Activated CD4-positive, alpha-beta memory T cell treated with anti-CD3 and anti-CD28 coated beads for 36 hours (primary cell): ENCODE measurements around the gene FCN3. TPM values are rescaled to one million over a fixed set of nuclear protein-coding genes. Genes with fewer than 3 reads are reported as not detected.
"Not testable (repeated sequence)": the region's sequence is repeated elsewhere in the genome, so short reads cannot be mapped to it uniquely, and the experiment has no call there.

Experiments used
- CTCF ChIA-PET: fragments of 350-600 bp; sonication (Branson Sonifier 250); formaldehyde crosslinking; loops from one replicate; lab custom pipeline; 2021; ENCODE audit warnings: antibody characterized with exemption, inconsistent platforms; lab: Charles Lee
- POLR2A ChIA-PET: fragments of 350-600 bp; sonication (Branson Sonifier 250); formaldehyde crosslinking; loops from one replicate; lab custom pipeline; 2021; ENCODE audit warnings: antibody characterized with exemption; lab: Charles Lee
- DNase-seq: peaks from one replicate; pipeline ENCODE4 v3.0.0-alpha.2; 2020
- H3K27ac Mint-ChIP-seq: one replicate; pipeline ENCODE4 v1.8.0; 2021; ENCODE audit warnings: mixed read lengths
- H3K27me3 Mint-ChIP-seq: one replicate; pipeline ENCODE4 v1.8.0; 2021; ENCODE audit warnings: mixed read lengths
- H3K36me3 Mint-ChIP-seq: one replicate; pipeline ENCODE4 v1.8.0; 2021; ENCODE audit warnings: mixed read lengths
- H3K4me1 Mint-ChIP-seq: one replicate; pipeline ENCODE4 v1.8.0; 2021; ENCODE audit warnings: low read depth, mixed read lengths
- H3K4me3 Mint-ChIP-seq: one replicate; pipeline ENCODE4 v1.8.0; 2021; ENCODE audit warnings: mild to moderate bottlenecking, mixed read lengths
- H3K9me3 Mint-ChIP-seq: one replicate; pipeline ENCODE4 v1.8.0; 2021; ENCODE audit warnings: mixed read lengths
- intact Hi-C: fragments of 100-400 bp; cut with micrococcal nuclease; formaldehyde crosslinking; loops from one replicate; pipeline ENCODE4 v1.15.1; 2023
- total RNA-seq, 2 experiments: library from RNA; stranded (reverse); gene quantifications; one replicate each; pipeline ENCODE4 v1.2.3, GENCODE V29; 2021

The FCN3 gene
- total RNA-seq, 2 experiments from 2014 or later: not detected

DNA sequence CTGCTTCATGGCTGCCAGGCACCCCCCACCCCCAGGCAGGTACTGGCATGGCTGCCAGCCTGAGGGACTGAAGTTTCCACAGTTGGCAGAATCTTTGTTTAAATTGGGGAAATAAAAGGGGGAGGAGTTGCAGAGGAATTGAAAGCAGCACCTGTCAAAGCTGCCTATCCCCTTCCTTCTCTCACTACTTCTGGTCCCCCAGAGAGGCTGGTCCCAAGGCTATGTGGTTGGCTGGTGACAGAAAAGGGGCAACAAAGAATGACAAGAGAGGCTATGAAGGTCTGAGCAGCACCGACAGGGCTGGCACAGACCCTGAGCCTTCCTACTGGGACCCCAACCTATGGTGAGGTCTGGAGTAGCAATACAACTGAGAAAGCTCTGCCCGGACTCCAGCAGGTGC lies 32.2 kb upstream of the FCN3 start:
- H3K27me3 Mint-ChIP-seq, H3K4me3 Mint-ChIP-seq, intact Hi-C loops, DNase-seq, H3K9me3 Mint-ChIP-seq, POLR2A ChIA-PET, H3K4me1 Mint-ChIP-seq: not testable (repeated sequence)
- CTCF ChIA-PET: interaction anchor here (1.5 kb wide), 1 partner anchor 106 kb away, joined by 3 read pairs; no protein-coding TSS in a partner anchor
- peaks cover 17% of the 10 kb centered on the region for H3K36me3 Mint-ChIP-seq
- H3K27ac Mint-ChIP-seq: peak overlapping the region; percentile 46

DNA sequence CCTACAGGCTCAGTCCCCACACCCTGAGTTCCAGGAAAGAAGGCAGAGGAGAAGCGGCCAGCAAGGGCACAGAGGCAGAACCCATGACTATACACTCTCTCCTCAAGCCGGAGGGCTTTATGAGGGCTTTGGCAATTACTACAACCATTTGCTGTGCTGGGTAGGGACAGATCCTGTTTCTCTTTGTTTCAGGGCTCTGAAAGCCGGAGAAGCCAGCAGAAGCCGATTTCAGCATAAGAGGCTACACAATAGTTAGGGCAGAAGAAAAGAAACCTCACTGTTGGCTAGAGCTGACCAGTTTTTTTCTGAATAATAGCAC lies 31.7 kb upstream of the FCN3 start:
- peaks cover 7% of the 10 kb centered on the region for H3K4me1 Mint-ChIP-seq
- H3K9me3 Mint-ChIP-seq: no peaks in the 10 kb centered on the region
- DNase-seq: no peak
- ChIA-PET POLR2A (no interaction called here), CTCF (interaction anchor here (1.5 kb wide), 1 partner anchor 106 kb away, joined by 3 read pairs; no protein-coding TSS in a partner anchor)
- H3K27me3 Mint-ChIP-seq: no peaks in the 10 kb centered on the region
- intact Hi-C loops: no loop called here
- H3K4me3 Mint-ChIP-seq: no peak overlapping the region
- no peak overlapping the region for H3K27ac Mint-ChIP-seq
- peaks cover 16% of the 10 kb centered on the region for H3K36me3 Mint-ChIP-seq

DNA sequence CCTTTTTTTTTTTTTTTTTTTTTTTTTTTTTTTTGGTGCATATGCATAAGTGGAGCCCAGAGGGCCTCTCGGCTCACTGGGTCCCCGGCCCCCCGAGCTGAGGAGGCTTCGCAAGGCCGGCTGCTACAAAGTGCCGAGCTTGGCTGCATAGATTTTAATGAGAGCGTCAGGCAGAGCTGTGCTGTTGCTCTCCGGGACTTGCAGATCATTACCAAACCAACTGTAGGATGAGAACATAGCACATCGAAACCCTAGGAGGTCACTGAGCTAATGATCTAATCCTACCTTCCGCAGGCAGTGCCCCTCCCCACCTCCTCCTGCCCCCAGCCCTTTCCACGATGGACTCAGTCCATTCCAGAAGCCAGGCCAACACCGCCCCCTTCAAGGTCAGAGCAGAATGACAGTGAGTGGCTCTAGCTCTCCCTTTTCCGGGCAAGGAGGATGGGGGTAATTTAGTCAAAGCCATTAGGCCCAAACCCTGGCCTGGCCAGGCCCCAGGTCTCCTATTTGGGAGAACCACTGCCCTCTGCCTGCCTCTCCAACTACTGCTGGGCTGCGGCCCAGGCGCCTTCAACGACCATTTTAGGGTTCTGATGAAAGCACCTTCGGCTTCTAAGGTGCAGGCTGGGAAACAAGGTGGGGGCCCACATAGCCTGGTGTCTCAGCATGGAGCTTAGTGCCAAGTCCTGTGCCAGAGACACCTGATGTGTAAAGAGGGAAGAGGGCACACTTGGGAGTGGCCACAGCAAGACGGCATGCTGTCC lies 31.2 kb upstream of the FCN3 start:
- CTCF ChIA-PET: interaction anchor here (0.7 to 1.5 kb wide), 4 partner anchors 10 to 201 kb away, joined by 3 to 4 read pairs (median 3); no protein-coding TSS in a partner anchor
- POLR2A ChIA-PET, H3K27ac Mint-ChIP-seq, H3K27me3 Mint-ChIP-seq, H3K4me1 Mint-ChIP-seq, H3K9me3 Mint-ChIP-seq, H3K4me3 Mint-ChIP-seq, intact Hi-C loops, DNase-seq: not testable (repeated sequence)
- peaks cover 10% of the 10 kb centered on the region for H3K36me3 Mint-ChIP-seq

DNA sequence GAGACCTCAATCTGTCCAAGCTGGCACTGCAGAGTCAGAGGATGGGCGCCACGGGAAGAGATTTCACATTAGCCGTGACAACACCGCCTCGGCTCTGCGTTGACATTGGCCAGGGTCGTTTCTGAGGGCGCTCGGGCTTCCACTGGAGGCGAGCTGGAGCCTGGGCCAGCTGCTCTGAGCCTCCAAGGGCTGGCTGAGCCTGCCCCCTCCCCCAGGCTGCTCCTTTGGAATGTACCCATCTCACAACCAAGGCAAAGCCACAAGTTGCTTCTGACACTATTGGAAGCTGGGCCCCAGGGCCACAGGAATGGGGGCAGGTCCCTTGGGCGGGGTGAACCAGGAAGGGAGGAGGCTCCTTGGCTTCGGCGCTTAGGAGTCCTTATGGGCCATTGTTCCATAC lies 30.4 kb upstream of the FCN3 start:
- H3K4me3 Mint-ChIP-seq: no peak overlapping the region
- no peaks in the 10 kb centered on the region for H3K27me3 Mint-ChIP-seq
- intact Hi-C loops: no loop called here
- DNase-seq: no peak
- POLR2A ChIA-PET: no interaction called here
- peaks cover 7% of the 10 kb centered on the region for H3K4me1 Mint-ChIP-seq
- peaks cover 8% of the 10 kb centered on the region for H3K36me3 Mint-ChIP-seq
- CTCF ChIA-PET: interaction anchor here (0.7 to 1.2 kb wide), 3 partner anchors 9 to 202 kb away, joined by 3 to 4 read pairs (median 3); no protein-coding TSS in a partner anchor
- H3K9me3 Mint-ChIP-seq: no peaks in the 10 kb centered on the region
- H3K27ac Mint-ChIP-seq: no peak overlapping the region

DNA sequence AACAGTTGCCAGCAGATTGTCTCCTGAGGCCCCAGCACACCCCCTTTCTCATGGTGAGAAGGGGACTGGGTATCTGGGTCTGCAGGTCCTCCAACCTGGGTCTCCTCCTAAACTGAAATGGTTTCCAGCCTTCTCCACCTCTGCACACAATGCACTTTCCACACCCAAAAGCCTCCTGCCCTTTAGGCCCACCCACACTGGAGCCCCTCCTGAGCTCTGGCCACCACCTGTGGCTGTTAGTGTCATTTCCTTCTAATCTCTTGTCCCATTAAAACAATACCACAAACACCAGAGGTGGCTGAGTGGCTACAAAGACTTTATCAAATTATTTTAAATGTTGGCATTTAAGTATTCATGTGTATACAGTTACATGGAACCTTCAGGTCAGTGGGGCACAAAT lies 29.3 kb upstream of the FCN3 start:
- H3K9me3 Mint-ChIP-seq: no peaks in the 10 kb centered on the region
- DNase-seq: no peak
- peak overlapping the region; percentile 51 for H3K27ac Mint-ChIP-seq
- POLR2A ChIA-PET: no interaction called here
- H3K4me3 Mint-ChIP-seq: no peak overlapping the region
- H3K36me3 Mint-ChIP-seq: peaks cover 8% of the 10 kb centered on the region
- CTCF ChIA-PET: interaction anchor here (0.9 to 2.9 kb wide), 6 partner anchors 8 to 197 kb away, joined by 4 to 13 read pairs (median 4); no protein-coding TSS in a partner anchor
- H3K27me3 Mint-ChIP-seq: no peaks in the 10 kb centered on the region
- H3K4me1 Mint-ChIP-seq: peaks cover 7% of the 10 kb centered on the region
- intact Hi-C loops: loop anchor here (5.0 kb wide), 1 partner anchor 118 kb away; no protein-coding TSS in a partner anchor

DNA sequence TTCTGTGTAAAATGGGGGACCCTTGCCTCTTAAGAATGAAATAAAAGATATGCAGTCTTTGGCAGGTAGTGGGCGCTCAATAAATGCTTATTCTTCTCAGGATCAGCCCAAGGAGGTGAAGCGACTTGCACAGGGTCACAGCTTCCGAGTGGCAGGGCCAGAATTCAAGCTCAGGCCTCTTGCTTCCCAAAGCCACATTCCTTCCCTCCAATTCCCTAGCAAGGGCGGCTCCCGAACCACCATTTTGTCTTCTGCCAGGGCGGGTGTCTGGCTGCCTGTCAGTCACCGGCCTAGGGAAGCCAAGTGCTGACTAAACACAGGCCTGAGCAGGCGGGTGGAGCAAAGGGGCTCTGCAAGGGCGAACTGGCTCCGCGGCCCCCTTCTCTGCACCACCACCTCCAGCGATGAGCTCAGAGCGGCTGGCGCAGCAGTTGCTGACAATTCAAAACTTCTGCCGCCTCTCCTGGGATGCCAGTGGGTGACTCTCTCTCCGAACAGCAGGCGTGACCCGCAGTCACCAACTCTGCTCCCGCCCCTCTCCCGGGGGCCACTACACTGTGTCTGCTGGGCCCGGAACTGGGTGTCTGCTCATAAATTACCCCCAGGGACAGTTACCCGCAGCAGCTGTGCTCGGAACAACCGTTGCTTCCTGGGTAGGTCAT lies 28.6 kb upstream of the FCN3 start:
- H3K27me3 Mint-ChIP-seq: no peaks in the 10 kb centered on the region
- ChIA-PET POLR2A (no interaction called here), CTCF (interaction anchor here (0.8 to 2.9 kb wide), 8 partner anchors 7 to 260 kb away, joined by 3 to 13 read pairs (median 4); no protein-coding TSS in a partner anchor)
- H3K36me3 Mint-ChIP-seq: peaks cover 6% of the 10 kb centered on the region
- H3K27ac Mint-ChIP-seq: peak overlapping the region; percentile 33
- no peak overlapping the region for H3K4me3 Mint-ChIP-seq
- DNase-seq: peak; percentile 28
- peaks cover 7% of the 10 kb centered on the region for H3K4me1 Mint-ChIP-seq
- intact Hi-C loops: loop anchor here (5.0 kb wide), 1 partner anchor 119 kb away; no protein-coding TSS in a partner anchor
- no peaks in the 10 kb centered on the region for H3K9me3 Mint-ChIP-seq

DNA sequence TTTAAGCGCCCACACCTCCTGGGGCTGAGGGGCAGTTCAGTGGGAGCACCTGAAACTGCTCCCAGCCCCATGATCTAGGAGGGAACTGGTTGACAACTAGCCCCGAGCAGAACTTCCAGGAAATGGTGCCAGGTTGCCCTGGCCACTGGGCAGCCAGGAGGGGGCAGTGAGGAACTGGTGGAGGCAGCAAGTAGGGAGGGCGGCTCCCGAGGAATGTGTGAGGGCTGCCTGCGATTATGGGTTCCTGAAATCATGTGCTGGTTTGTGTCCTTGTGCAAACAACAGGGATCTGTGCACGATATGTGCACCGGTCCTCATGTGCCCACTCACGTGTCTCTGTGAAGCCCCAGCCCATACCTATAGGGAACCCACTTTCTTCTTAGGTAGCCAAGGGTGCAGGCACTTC lies 27.7 kb upstream of the FCN3 start:
- Mint-ChIP-seq H3K9me3 (no peaks in the 10 kb centered on the region), H3K4me3 (no peak overlapping the region), H3K4me1 (peaks cover 7% of the 10 kb centered on the region), H3K36me3 (peaks cover 2% of the 10 kb centered on the region), H3K27ac (peak overlapping the region; percentile 33), H3K27me3 (no peaks in the 10 kb centered on the region)
- intact Hi-C loops: loop anchor here (5.0 kb wide), 1 partner anchor 120 kb away; no protein-coding TSS in a partner anchor
- peak; percentile 43 for DNase-seq
- POLR2A ChIA-PET: no interaction called here
- CTCF ChIA-PET: interaction anchor here (0.6 to 2.9 kb wide), 10 partner anchors 14 to 261 kb away, joined by 3 to 13 read pairs (median 4); no protein-coding TSS in a partner anchor

DNA sequence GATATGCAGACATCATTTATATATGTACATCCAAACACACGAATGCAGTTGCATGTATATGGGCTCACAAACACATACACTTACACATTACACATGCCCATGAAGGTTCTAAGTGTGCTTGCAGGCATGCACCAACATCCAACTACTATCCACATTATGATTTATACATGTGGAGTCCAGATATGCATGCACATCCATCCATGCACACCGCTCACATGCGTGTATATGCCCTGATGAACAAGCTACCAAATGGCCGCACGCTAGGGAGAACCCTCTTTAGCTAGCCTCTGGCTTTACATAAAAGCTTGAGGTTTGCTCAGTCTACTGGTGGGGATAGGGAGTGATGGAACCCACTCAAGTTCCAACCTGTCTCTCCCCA lies 26.3 kb upstream of the FCN3 start:
- CTCF ChIA-PET: interaction anchor here (0.8 to 2.1 kb wide), 6 partner anchors 44 to 268 kb away, joined by 3 to 7 read pairs (median 4); no protein-coding TSS in a partner anchor
- Mint-ChIP-seq H3K9me3 (no peaks in the 10 kb centered on the region), H3K4me1 (peaks cover 7% of the 10 kb centered on the region)

DNA sequence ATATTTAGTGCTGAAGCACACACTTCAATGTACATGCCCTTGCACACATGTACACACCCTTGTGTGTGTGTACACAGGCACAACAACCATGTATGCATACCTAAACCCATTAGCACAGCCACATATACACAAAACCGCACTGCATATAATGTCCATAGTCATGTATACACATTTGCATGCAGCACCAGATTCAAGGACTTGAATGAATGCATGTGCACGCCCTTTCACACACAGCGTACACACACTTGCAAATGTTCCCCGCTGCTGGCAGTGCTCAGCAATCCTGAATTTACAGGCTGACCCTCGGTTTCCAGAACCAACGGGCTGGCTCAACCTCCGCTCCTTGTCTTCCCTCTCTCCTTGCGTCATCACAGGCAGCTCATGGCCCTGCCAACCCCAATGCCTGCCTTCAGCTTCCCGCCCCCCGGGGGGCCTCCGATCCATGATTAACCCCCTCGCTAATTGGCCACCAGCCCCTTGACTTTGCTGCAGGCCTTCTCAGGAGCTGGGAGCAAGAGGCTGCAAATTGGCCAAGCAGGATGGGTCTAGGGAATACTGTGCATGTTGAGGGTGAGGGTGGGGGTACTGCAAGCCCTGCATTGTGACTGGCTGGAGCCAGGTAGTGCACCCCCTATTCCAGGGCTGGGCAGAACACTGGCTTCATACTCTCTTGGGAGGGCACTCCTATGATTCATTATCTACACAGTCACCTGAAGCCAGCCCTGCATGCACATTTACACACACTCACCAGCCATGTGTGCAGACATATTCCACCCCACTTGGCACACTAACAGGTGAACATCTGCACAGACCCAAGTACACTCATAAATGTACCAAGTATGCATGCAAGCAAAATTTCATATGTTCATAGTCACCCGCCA lies 25.7 kb upstream of the FCN3 start:
- Mint-ChIP-seq H3K36me3 (no peaks in the 10 kb centered on the region), H3K9me3 (no peaks in the 10 kb centered on the region), H3K27ac (no peak overlapping the region), H3K4me1 (peaks cover 7% of the 10 kb centered on the region), H3K27me3 (no peaks in the 10 kb centered on the region), H3K4me3 (no peak overlapping the region)
- no peak for DNase-seq
- CTCF ChIA-PET: interaction anchor here (1.3 to 7.7 kb wide), 6 partner anchors 12 to 205 kb away, joined by 3 to 257 read pairs (median 5); no protein-coding TSS in a partner anchor
- intact Hi-C loops: loop anchor here (5.0 kb wide), 1 partner anchor 122 kb away; no protein-coding TSS in a partner anchor
- POLR2A ChIA-PET: no interaction called here

More for the DNA sequence above, 26.3 kb upstream of the FCN3 start:
- Mint-ChIP-seq H3K4me3 (no peak overlapping the region), H3K27ac (no peak overlapping the region), H3K36me3 (no peaks in the 10 kb centered on the region), H3K27me3 (no peaks in the 10 kb centered on the region)
- no peak for DNase-seq
- intact Hi-C loops: loop anchor here (5.0 kb wide), 1 partner anchor 121 kb away; no protein-coding TSS in a partner anchor
- POLR2A ChIA-PET: interaction anchor here (1.1 kb wide), 1 partner anchor 55 kb away, joined by 4 read pairs; no protein-coding TSS in a partner anchor

DNA sequence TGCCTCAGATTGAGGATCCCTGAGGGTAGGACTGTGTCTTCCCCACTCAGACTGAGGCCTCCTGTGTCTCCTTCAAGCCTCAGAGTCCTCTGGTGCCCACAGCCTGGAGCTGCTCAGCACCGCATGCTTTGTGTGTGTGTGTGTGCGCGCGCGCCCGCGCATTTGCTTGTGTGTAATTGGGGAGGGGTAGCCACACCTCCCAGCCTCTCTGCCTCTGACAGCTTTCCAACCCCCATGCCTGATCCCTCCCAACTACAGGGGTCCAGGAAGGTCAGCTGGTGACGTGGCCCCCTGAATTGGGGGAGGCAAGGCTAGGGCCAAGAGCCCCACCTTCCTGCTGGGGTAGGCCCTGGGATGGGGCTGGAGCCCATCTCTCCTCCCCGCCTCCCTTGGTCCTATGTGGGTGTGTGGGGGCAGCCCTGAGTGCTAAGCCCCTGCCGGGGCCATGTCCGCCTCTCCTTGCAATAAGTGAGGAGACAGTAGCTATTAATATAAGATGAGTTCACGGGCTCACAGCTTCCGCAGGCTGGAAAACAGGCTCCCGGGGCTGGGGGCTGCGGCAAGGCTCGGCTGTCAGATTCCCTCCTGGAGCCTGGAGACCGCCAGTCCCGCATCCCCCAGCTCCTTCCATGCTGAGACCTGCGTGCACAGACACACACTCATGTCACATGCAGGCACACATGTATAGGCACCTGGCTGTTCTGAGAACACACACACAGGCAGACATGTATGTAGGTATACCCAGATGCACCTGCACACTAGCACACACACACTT lies 24.8 kb upstream of the FCN3 start:
- Mint-ChIP-seq H3K9me3 (no peaks in the 10 kb centered on the region), H3K4me1 (peaks cover 9% of the 10 kb centered on the region), H3K4me3 (no peak overlapping the region), H3K36me3 (no peaks in the 10 kb centered on the region), H3K27me3 (no peaks in the 10 kb centered on the region), H3K27ac (no peak overlapping the region)
- no peak for DNase-seq
- CTCF ChIA-PET: interaction anchor here (1.5 to 7.7 kb wide), 2 partner anchors 11 to 100 kb away, joined by 4 to 257 read pairs; no protein-coding TSS in a partner anchor
- intact Hi-C loops: loop anchor here (5.0 to 10.0 kb wide), 2 partner anchors 123 to 305 kb away; no protein-coding TSS in a partner anchor
- POLR2A ChIA-PET: no interaction called here
